Stimulated activated naive B cell treated with anti-CD40 and anti-IgM and Interleukin-4, amounts not matched to agents 10 μg/mL and 1 μg/mL and 100 μg/mL, for 72 hours (primary cell): ENCODE data around the gene TM4SF4.

Experiments used
- ATAC-seq, 2 donors: fragments of 150-1000 bp; cut with Tn5 transposase; replicated peaks; 2 replicates each; pipeline ENCODE4 v1.10.0; 2021; ENCODE audit warnings: moderate library complexity in 1 of 2
- DNase-seq: peaks from one replicate; pipeline ENCODE4 v3.0.0; 2021
- H3K27ac Mint-ChIP-seq: one replicate; pipeline ENCODE4 v1.8.0; 2022; ENCODE audit warnings: mild to moderate bottlenecking, mixed read lengths
- H3K27me3 Mint-ChIP-seq, 2 donors: one replicate each; pipeline ENCODE4 v1.8.0; 2022; ENCODE audit warnings: mixed read lengths in 2 of 2
- H3K36me3 Mint-ChIP-seq, 2 donors: one replicate each; pipeline ENCODE4 v1.8.0; 2022; ENCODE audit warnings: mixed read lengths in 2 of 2, mild to moderate bottlenecking in 1 of 2
- H3K4me1 Mint-ChIP-seq, 2 donors: one replicate each; pipeline ENCODE4 v1.8.0; 2022; ENCODE audit warnings: mixed read lengths in 2 of 2, mild to moderate bottlenecking in 1 of 2
- H3K4me3 Mint-ChIP-seq, 2 donors: one replicate each; pipeline ENCODE4 v1.8.0; 2022; ENCODE audit warnings: mild to moderate bottlenecking in 2 of 2, mixed read lengths in 2 of 2, moderate library complexity in 1 of 2
- H3K9me3 Mint-ChIP-seq, 2 donors: one replicate each; pipeline ENCODE4 v1.8.0; 2022; ENCODE audit warnings: mixed read lengths in 2 of 2, mild to moderate bottlenecking in 1 of 2

TM4SF4 gene

GRCh38 chr3:149481491-149481890, 7.0 kb downstream of the TM4SF4 start:
- H3K4me3 Mint-ChIP-seq, result no peak overlapping the region
- DNase-seq, result no peak
- no peaks in the 10 kb centered on the region for H3K4me1 Mint-ChIP-seq
- H3K36me3 Mint-ChIP-seq, result no peaks in the 10 kb centered on the region
- no peak for ATAC-seq
- H3K27me3 Mint-ChIP-seq, result peaks cover 5 to 6% of the 10 kb centered on the region in 2 donors
- no peaks in the 10 kb centered on the region for H3K9me3 Mint-ChIP-seq
- H3K27ac Mint-ChIP-seq, result no peak overlapping the region

- no peak for DNase-seq
- no peaks in the 10 kb centered on the region for H3K4me1 Mint-ChIP-seq
- no peaks in the 10 kb centered on the region for H3K36me3 Mint-ChIP-seq
- no peak overlapping the region for H3K27ac Mint-ChIP-seq
- peaks cover 9% of the 10 kb centered on the region in 2 donors for H3K27me3 Mint-ChIP-seq
- ATAC-seq, result no peak
- H3K4me3 Mint-ChIP-seq, result no peak overlapping the region
- H3K9me3 Mint-ChIP-seq, result peaks cover 0 to 2% of the 10 kb centered on the region in 2 donors
These were observed 12.2 kb downstream of the TM4SF4 start for GRCh38 chr3:149486726-149487125.

- H3K4me1 Mint-ChIP-seq, result no peaks in the 10 kb centered on the region
- H3K4me3 Mint-ChIP-seq, result no peak overlapping the region
- peak; percentile 41 to 58 for ATAC-seq
- no peak for DNase-seq
- peaks cover 0 to 2% of the 10 kb centered on the region in 2 donors for H3K9me3 Mint-ChIP-seq
- peaks cover 7 to 11% of the 10 kb centered on the region in 2 donors for H3K27me3 Mint-ChIP-seq
- H3K27ac Mint-ChIP-seq, result no peak overlapping the region
- no peaks in the 10 kb centered on the region for H3K36me3 Mint-ChIP-seq
These were observed 13.2 kb downstream of the TM4SF4 start for GRCh38 chr3:149487598-149488197.

GRCh38 chr3:149489060-149489690, 14.7 kb downstream of the TM4SF4 start:
- Mint-ChIP-seq H3K27me3 (peaks cover 16 to 21% of the 10 kb centered on the region in 2 donors), H3K9me3 (peaks cover 0 to 2% of the 10 kb centered on the region in 2 donors), H3K27ac (no peak overlapping the region), H3K36me3 (no peaks in the 10 kb centered on the region), H3K4me3 (no peak overlapping the region), H3K4me1 (peaks cover 0 to 2% of the 10 kb centered on the region in 2 donors)
- peak in 1 of 2 donors; percentile 25 for ATAC-seq
- DNase-seq, result no peak

DNA sequence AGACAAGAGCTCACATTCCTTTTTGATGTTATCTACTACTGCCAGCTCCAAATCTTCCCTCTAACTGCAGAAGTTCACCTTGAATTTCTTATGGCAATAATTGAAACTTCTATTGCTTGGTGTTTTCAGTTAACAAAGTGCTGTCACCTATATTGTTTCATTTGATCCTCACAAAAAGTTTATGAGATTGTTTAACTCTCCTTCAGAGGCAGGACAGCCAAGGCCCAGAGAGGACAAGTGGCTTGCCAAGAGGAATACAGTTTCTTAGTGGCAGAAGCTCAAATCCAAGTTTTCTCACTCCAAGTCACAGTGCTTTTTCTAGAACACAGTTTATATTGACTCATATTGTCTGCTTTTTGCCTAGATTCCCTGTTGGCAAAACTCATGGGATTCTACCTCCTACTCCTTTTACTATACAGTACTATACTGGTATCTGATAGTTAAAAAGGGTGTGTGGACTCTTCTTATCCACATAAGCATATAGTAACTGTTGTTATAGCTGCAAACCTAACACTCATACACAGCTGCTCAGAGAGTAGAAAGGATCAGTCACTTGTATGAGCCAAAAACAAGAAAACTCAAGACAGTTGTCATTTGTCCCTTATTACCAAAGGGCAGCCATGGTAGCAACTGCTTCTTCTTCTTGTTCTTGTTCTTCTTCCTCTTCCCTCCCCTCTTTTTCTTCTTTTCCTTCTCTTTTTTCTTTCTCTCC, 15.9 kb downstream of the TM4SF4 start:
- Mint-ChIP-seq H3K4me1 (peaks cover 0 to 2% of the 10 kb centered on the region in 2 donors), H3K27ac (no peak overlapping the region), H3K27me3 (peaks cover 17 to 24% of the 10 kb centered on the region in 2 donors), H3K36me3 (no peaks in the 10 kb centered on the region), H3K9me3 (peaks cover 0 to 2% of the 10 kb centered on the region in 2 donors), H3K4me3 (no peak overlapping the region)
- ATAC-seq, result no peak
- no peak for DNase-seq

GRCh38 chr3:149493315-149494021, 19.0 kb downstream of the TM4SF4 start:
- Mint-ChIP-seq H3K36me3 (no peaks in the 10 kb centered on the region), H3K27ac (no peak overlapping the region), H3K4me3 (no peak overlapping the region), H3K4me1 (peaks cover 0 to 2% of the 10 kb centered on the region in 2 donors), H3K9me3 (peaks cover 0 to 2% of the 10 kb centered on the region in 2 donors), H3K27me3 (peaks cover 17 to 29% of the 10 kb centered on the region in 2 donors)
- ATAC-seq, result no peak
- no peak for DNase-seq

DNA sequence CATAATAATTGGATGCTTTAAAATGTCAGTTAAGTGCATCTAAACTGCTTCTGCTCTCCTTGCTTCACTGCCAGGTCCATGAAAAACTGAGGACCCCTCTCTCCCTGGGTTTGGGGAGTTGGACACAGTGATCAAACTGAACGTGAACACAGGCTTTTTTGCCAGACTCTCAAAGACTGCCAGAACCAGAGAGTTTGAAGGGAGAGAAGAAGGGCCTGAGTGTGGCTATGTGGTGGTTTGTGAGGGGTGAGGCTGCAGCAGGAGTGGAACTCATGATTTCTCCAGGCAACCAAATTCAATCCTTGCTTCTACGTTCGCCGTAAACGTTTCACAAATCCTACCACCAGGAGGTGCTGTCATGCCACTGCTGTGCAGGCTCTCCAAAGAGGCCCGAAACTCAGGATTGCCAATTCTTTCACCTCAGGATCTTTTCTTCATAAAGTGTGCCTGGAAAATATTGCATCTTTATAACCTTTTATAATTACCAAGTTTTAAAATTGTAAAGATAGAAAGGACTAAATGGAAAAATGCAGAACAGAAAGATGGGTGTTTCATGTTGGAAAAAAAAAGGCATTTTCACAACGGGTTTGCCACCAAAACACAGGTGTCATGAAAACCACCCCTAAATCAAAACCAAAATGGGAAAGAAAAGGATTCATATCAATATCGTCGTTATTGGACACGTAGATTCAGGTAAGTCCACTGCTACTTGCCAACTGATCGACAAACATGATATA, 19.7 kb downstream of the TM4SF4 start:
- no peaks in the 10 kb centered on the region for H3K36me3 Mint-ChIP-seq
- no peak for DNase-seq
- peak in 1 of 2 donors; percentile 50 for ATAC-seq

GRCh38 chr3:149494759-149495580, 20.5 kb downstream of the TM4SF4 start:
- ATAC-seq (no peak), DNase-seq (no peak)
- H3K4me3 Mint-ChIP-seq, result no peak overlapping the region
- no peaks in the 10 kb centered on the region for H3K36me3 Mint-ChIP-seq
- peaks cover 17 to 29% of the 10 kb centered on the region in 2 donors for H3K27me3 Mint-ChIP-seq
- H3K27ac Mint-ChIP-seq, result no peak overlapping the region
- peaks cover 0 to 2% of the 10 kb centered on the region in 2 donors for H3K9me3 Mint-ChIP-seq
- H3K4me1 Mint-ChIP-seq, result peaks cover 0 to 2% of the 10 kb centered on the region in 2 donors

More for the DNA sequence above, 19.7 kb downstream of the TM4SF4 start:
- Mint-ChIP-seq H3K9me3 (peaks cover 0 to 2% of the 10 kb centered on the region in 2 donors), H3K4me3 (no peak overlapping the region), H3K27me3 (peaks cover 17 to 29% of the 10 kb centered on the region in 2 donors), H3K27ac (no peak overlapping the region), H3K4me1 (peaks cover 0 to 2% of the 10 kb centered on the region in 2 donors)

- no peak for ATAC-seq
- no peaks in the 10 kb centered on the region for H3K36me3 Mint-ChIP-seq
- no peak overlapping the region for H3K4me3 Mint-ChIP-seq
- peaks cover 0 to 2% of the 10 kb centered on the region in 2 donors for H3K4me1 Mint-ChIP-seq
- peaks cover 17 to 29% of the 10 kb centered on the region in 2 donors for H3K27me3 Mint-ChIP-seq
- H3K9me3 Mint-ChIP-seq, result peaks cover 0 to 2% of the 10 kb centered on the region in 2 donors
- DNase-seq, result no peak
- no peak overlapping the region for H3K27ac Mint-ChIP-seq
These were observed 21.2 kb downstream of the TM4SF4 start for GRCh38 chr3:149495581-149496125.

DNA sequence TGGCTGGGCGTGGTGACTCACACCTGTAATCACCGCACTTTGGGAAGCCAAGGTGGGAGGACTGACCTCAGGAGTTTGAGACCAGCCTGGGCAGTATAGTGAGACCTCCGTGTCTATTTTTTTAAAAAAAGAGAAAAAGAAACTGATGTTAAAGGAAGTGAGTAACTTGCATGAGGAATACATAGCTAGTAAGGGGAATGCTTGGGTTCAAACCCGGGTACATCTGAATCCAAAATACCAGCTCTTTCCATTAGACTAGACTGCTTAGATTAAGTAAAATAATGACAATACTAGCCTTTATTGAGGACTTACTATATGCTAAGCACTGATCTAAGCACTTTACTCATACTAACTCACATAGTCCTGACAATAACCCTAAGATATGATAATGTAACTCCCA, 22.4 kb downstream of the TM4SF4 start:
- Mint-ChIP-seq H3K27me3 (peaks cover 11 to 25% of the 10 kb centered on the region in 2 donors), H3K4me1 (peaks cover 0 to 2% of the 10 kb centered on the region in 2 donors), H3K36me3 (no peaks in the 10 kb centered on the region), H3K4me3 (no peak overlapping the region), H3K27ac (no peak overlapping the region), H3K9me3 (no peaks in the 10 kb centered on the region)
- no peak for DNase-seq
- no peak for ATAC-seq

DNA sequence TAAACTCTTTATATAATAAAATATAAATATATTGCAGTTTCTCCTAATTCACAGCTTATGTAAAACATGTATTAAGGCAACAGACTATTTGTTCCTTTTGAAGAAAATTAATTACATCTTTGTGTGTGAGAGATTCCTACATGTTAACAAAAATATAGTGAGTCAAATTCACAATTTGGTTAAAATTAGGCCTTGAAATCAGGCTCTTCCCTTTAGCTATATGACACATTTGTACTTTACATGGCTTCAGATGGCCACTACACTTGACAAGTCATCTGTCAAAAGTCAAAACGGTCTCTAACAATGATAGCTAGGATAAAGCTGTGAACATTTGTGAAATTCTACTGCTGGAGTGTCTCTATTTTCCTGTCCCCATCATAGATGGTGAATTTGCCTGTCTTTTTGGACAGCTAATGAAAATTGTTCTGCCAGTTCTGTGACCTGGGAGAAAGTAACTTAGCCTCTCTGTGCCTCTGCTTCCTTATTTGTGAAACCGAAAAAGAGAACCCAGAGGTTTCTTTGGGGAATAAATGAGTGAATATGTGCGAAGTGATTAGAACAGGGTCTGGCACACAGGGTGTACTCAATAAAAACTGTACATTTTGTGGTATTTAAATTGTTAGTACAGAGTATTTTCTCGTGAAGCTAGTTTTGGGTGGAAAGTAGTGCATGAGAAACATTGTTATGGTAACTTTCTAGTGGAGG, 23.6 kb downstream of the TM4SF4 start:
- ATAC-seq (no peak), DNase-seq (no peak)
- Mint-ChIP-seq H3K27me3 (peaks cover 10 to 18% of the 10 kb centered on the region in 2 donors), H3K4me3 (no peak overlapping the region), H3K9me3 (no peaks in the 10 kb centered on the region), H3K36me3 (no peaks in the 10 kb centered on the region), H3K4me1 (peaks cover 0 to 2% of the 10 kb centered on the region in 2 donors), H3K27ac (no peak overlapping the region)

DNA sequence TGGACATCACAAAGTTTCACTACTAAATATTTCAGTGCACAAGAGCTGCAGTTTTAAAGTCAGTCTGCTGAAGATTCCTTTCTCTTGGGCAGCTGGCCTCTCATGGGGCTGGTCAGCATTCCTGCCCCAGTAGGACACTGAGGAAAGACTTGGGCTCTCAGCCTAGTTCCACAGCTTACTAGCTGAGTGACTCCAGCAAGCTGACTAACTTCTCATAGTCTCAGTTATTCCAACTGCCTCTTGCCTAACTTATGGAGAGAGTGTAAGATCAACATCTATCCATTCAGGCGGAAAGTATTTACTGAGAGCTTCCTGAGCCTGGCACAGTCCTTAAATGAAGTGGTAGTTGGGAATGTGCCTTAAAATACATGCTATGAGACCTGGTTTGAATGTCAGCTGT, 27.0 kb downstream of the TM4SF4 start:
- no peak overlapping the region for H3K27ac Mint-ChIP-seq
- H3K9me3 Mint-ChIP-seq, result no peaks in the 10 kb centered on the region
- ATAC-seq (no peak), DNase-seq (no peak)
- no peak overlapping the region for H3K4me3 Mint-ChIP-seq
- peaks cover 1 to 3% of the 10 kb centered on the region in 2 donors for H3K27me3 Mint-ChIP-seq
- H3K4me1 Mint-ChIP-seq, result no peaks in the 10 kb centered on the region
- H3K36me3 Mint-ChIP-seq, result no peaks in the 10 kb centered on the region
